Chondrocyte (in vitro differentiated cells): ENCODE data around the gene DPY19L1. TPM values are rescaled to one million over a fixed set of nuclear protein-coding genes. Genes with fewer than 3 reads are reported as not detected.
"Not testable (repeated sequence)": the region's sequence is repeated elsewhere in the genome, so short reads cannot be mapped to it uniquely, and the experiment has no call there.

Experiments used
- DNase-seq: peaks from one replicate; pipeline ENCODE4 v3.0.0; 2021; ENCODE audit warnings: mixed read lengths, low spot score
- H3K27ac Mint-ChIP-seq: one replicate; pipeline ENCODE4 v1.8.0; 2021; ENCODE audit warnings: mild to moderate bottlenecking, moderate library complexity, mixed read lengths; ENCODE audit not compliant: unreplicated experiment
- H3K27me3 Mint-ChIP-seq: 2 replicates; pipeline ENCODE4 v1.8.0; 2021; ENCODE audit warnings: low read depth, mixed read lengths
- H3K36me3 Mint-ChIP-seq: 2 replicates; pipeline ENCODE4 v1.8.0; 2021; ENCODE audit warnings: low read depth, mixed read lengths
- H3K4me1 Mint-ChIP-seq: 2 replicates; pipeline ENCODE4 v1.8.0; 2021; ENCODE audit warnings: low read depth, mild to moderate bottlenecking, mixed read lengths
- H3K4me3 Mint-ChIP-seq: one replicate; pipeline ENCODE4 v1.8.0; 2021; ENCODE audit warnings: mild to moderate bottlenecking, moderate library complexity, mixed read lengths; ENCODE audit not compliant: unreplicated experiment
- H3K9me3 Mint-ChIP-seq: 2 replicates; pipeline ENCODE4 v1.8.0; 2021; ENCODE audit warnings: low read depth, mixed read lengths
- CTCF ChIP-seq: fragments of 200-600 bp; sonication (generic); IDR thresholded peaks from 2 replicates; pipeline ENCODE4 v1.5.0; 2021; ENCODE audit warnings: antibody characterized with exemption, mild to moderate bottlenecking, moderate library complexity
- total RNA-seq: library from RNA; stranded (reverse); gene quantifications from 3 replicates; pipeline ENCODE4 v1.2.1, GENCODE V29; 2021

The DPY19L1 gene
- total RNA-seq, 1 donor from 2014 or later, result 30.9 TPM

- Mint-ChIP-seq H3K27me3 (no peaks in the 10 kb centered on the region), H3K27ac (no peak overlapping the region), H3K9me3 (no peaks in the 10 kb centered on the region), H3K4me1 (peaks cover 3% of the 10 kb centered on the region), H3K36me3 (no peaks in the 10 kb centered on the region), H3K4me3 (no peak overlapping the region)
- no peak for TF ChIP-seq CTCF
- DNase-seq, result no peak
Observed at GRCh38 chr7:34982371-34983019, 54.8 kb downstream of the DPY19L1 start.

- H3K36me3 Mint-ChIP-seq, H3K27me3 Mint-ChIP-seq, H3K9me3 Mint-ChIP-seq, H3K4me1 Mint-ChIP-seq, H3K4me3 Mint-ChIP-seq, H3K27ac Mint-ChIP-seq, DNase-seq: not testable (repeated sequence)
Observed at GRCh38 chr7:34979124-34979523, 58.2 kb downstream of the DPY19L1 start.

GRCh38 chr7:34973400-34973760 lies 63.9 kb downstream of the DPY19L1 start:
- Mint-ChIP-seq H3K36me3 (peaks cover 12% of the 10 kb centered on the region), H3K27me3 (no peaks in the 10 kb centered on the region), H3K4me3 (no peak overlapping the region), H3K4me1 (peaks cover 4% of the 10 kb centered on the region), H3K9me3 (peaks cover 15% of the 10 kb centered on the region), H3K27ac (no peak overlapping the region)
- DNase-seq, result no peak
- no peak for TF ChIP-seq CTCF

- Mint-ChIP-seq H3K9me3 (peaks cover 15% of the 10 kb centered on the region), H3K36me3 (peaks cover 12% of the 10 kb centered on the region)
- H3K27ac Mint-ChIP-seq, H3K4me3 Mint-ChIP-seq, H3K4me1 Mint-ChIP-seq, DNase-seq, H3K27me3 Mint-ChIP-seq: not testable (repeated sequence)
Observed at GRCh38 chr7:34972739-34973399, 64.4 kb downstream of the DPY19L1 start.

- H3K4me3 Mint-ChIP-seq, H3K36me3 Mint-ChIP-seq, H3K9me3 Mint-ChIP-seq, H3K27ac Mint-ChIP-seq, H3K4me1 Mint-ChIP-seq, H3K27me3 Mint-ChIP-seq, DNase-seq: not testable (repeated sequence)
Observed at GRCh38 chr7:34967818-34968217, 69.5 kb downstream of the DPY19L1 start.

- H3K27ac Mint-ChIP-seq, H3K4me1 Mint-ChIP-seq, DNase-seq, H3K4me3 Mint-ChIP-seq, H3K27me3 Mint-ChIP-seq, H3K9me3 Mint-ChIP-seq, H3K36me3 Mint-ChIP-seq: not testable (repeated sequence)
Observed at GRCh38 chr7:34966504-34966903, 70.8 kb downstream of the DPY19L1 start.

- no peak overlapping the region for H3K4me3 Mint-ChIP-seq
- TF ChIP-seq CTCF, result no peak
- H3K9me3 Mint-ChIP-seq, result peaks cover 16% of the 10 kb centered on the region
- H3K27ac Mint-ChIP-seq, result no peak overlapping the region
- no peaks in the 10 kb centered on the region for H3K4me1 Mint-ChIP-seq
- peaks cover 14% of the 10 kb centered on the region for H3K36me3 Mint-ChIP-seq
- no peaks in the 10 kb centered on the region for H3K27me3 Mint-ChIP-seq
- DNase-seq, result no peak
Observed at GRCh38 chr7:34958021-34958420, 79.3 kb downstream of the DPY19L1 start.
